NCI-H187 treated with DMSO at 0.1 percent for 48 hours (cell line): ENCODE results near the gene EMC1.
"Not testable (repeated sequence)": the region's sequence is repeated elsewhere in the genome, so short reads cannot be mapped to it uniquely, and the experiment has no call there.

Experiments
- DNase-seq: peaks from one replicate; lab custom pipeline; 2025; lab: John Stamatoyannopoulos, UW

Gene EMC1

DNA sequence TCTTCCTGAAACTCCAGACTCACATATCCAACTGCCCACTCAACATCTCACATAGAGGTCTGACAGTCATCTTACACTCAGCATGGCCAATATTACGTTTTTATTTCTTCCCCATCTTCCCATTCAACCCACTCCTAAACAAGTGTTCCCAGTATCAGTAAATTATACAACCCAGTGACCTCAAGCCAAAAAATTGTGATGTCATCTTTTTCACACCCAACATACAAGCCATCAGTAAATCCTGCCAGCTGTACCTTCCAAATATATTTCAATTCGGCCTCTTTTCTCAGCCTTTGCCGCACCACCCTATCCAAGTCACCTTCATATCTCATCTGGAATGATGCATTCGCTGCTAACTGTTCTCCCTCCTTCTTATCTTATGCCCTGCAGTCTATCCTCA is 60.9 kb downstream of the EMC1 start:
- no peak for DNase-seq

DNA sequence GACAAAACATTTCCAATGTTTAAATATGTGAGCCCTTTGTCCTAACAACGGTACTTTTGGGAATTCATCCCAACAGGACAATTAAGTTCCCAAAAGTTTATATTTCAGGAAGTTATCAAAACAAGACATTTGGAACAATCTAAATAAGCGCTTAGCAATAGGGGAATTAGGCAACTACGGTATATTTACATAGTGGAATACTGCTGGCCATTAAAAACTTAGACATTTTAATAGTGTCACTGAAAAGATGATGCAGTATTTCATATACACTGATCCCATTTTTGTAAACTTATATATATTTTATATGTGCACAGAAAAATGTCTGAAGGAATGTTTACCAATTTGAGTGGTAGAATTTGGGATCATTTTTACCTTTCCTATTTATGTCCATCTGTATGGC is 62.1 kb downstream of the EMC1 start:
- DNase-seq: no peak

DNA sequence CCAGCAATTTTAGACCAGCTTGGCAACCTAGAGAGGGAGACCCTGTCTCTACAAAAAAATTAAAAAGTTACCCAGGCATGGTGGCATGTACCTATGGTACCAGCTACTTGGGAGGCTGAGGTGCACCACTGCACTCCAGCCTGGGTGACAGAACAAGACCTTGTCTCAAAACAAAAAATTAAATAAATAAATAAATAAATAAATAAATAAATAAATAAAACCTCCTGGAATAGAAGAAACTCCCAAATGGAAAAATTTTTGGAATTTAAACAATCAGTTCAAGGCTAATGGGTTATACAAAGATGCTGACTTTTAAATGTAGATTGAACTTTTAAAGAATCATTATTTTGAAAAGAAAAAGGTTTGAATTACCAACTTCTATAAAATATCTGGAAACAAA is 63.5 kb downstream of the EMC1 start:
- DNase-seq: no peak

DNA sequence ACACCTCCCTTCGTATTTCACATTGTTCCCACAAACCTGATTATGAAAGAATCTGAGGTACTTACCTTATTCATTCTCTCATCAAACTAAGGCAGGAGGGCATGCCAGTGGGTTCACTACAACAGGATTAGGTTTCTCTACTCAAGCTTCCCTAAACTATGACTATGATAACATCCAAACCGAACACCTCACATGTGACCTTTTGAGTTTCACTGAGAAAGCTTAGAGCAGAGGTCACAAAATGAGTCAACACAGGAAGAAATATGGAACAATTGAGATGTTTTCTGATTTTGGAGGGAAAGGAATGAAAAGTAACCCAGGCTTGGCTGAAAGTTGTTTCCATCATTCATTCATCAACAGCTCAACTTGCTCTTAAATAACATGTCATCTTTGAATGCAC is 65.3 kb downstream of the EMC1 start:
- DNase-seq: no peak

DNA sequence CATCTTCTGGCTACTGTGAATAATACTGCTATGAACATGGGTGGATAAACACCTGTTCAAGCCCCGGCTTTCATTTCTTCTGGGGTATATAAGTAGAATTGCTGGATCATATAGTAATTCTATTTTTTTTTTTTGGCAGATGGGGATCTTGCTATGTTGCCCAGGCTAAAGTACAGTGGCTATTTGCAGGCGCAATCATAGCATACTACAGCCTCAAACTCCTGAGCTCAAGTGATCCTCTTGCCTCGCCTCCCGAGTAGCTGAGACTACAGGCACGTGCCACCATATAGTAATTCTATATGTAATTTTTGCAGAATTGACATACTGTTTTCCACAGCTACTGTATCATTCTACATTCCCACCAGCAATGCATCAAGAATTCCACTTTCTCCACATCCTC is 69.1 kb downstream of the EMC1 start:
- DNase-seq: no peak

DNA sequence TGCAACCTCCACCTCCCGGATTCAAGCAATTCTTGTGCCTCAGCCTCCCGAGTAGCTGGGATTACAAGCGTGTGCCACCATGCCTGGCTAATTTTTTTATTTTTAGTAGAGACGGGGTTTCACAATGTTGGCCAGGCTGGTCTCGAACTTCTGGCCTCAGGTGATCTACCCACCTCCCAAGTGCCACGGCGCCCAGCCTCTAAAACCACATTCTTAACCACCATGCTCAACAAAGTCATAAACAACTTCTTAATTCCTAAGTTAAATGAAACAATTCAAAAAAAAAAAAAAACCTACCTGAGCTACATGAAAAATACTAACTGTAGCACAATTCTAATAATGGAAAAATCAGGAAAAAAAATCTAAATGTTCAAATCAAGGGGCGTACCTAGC is 71.1 kb downstream of the EMC1 start:
- not testable (repeated sequence) for DNase-seq

DNA sequence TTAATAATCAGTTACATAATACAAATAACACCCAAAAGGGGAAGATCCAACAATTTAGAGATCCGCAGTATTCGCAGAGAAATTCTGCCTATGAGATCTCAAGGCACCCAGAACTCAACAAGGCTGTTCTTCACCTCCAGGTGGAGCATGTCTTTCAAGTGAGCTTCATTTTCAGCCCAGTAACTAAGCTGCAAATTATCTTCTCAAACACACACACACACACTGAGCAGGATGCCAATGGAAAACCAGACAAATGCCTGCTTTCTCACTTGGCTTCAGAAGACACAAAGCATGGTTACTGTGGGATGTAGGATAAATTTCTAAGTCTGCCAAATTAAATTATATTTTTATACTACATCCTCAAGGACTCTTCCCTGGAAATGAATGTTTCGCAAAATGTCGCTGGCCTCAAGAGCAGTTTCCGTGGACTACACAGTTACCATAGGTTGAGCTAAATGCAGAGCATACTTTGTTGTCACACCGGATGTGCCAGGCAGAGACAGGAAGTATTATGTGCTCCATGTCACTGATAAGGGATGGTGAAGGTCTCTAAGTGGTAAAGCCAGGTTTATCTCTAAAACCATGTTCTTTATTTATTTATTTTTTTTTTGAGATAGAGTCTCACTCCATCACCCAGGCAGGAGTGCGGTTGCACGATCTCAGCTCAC is 71.6 kb downstream of the EMC1 start:
- no peak for DNase-seq

DNA sequence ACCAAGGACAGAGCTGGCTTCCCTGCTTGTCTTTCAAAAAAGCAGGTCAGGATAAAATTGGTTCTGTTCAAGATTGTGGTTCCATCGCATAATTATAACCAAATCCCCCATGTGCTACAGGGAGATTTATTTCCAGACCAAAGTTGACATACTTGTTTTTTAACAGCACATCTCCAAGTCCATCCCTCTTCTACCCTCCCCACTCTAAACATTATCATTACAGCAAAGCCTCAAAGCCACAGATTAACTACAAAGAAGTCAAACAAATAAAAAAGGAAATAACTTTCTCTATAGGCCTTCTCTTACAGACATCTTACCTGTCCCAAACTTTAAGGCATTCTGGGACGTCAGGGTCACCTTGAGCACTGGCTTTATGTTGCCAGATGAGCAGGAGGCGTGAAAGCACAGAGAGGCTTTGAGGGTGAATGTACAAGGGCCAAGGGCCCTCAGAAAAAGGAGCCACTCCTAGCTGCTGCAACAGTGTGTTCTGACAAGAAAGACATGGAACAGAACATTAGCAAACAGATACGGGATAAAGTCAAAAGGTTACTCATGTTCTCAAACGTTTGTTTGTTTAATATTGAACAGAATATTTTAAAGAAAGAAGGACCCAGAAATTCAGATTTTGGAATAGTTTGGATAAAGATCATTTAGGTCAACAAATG is 72.5 kb downstream of the EMC1 start:
- no peak for DNase-seq

DNA sequence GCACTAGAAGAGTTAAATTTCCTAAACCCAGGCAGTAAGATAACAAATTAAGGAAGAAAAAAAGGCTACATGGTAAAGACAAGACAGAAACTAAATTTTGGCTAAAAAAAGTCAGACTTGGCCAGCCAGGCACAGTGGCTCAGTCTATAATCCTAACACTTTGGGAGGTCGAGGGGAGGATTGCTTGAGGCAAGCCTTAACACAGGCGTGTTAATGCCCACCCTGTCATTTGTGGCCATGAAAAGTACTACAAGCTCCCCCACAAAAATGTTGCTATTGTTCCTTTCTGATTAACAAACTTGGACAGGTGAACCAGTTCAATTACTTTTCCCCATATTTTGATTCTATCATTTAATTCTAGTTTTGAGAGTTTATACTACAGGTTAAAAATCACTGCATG is 73.5 kb downstream of the EMC1 start:
- no peak for DNase-seq

DNA sequence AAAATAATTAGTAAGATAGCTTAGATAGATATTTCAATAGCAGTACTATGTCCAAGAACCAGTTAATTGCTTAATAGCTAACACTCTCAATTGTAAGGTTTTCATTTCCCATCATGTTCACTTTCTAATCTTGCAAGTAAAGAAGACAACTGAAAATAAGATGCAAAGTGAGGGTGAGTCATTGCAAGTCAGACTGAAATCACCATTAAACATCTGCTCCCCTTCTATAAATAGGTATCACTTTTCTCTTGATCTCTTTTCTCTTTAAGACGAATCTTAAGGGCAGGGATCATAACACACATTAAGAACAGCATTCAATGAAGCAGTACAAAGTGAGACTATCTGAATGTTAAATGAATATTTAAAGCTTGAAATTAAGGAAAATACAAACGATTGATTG is 81.7 kb downstream of the EMC1 start:
- DNase-seq: no peak

DNA sequence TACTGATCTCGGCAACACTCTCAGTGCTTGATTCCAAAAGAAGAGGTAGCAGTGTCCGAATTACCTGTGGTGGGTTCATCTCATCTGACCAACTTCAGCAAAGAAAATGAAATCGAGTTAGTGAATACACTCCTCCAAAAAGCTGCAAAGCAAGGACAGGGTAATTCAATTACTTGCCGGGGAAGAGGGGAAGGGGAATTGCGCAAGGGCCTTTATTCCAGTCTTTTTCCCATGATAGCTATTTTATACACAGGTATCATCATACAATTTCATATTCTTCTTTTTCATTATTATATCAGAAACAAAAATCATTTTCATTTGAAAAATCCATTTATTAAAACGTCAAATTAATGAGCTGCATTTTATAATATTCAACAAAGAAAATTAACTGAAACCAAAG is 84.2 kb downstream of the EMC1 start:
- no peak for DNase-seq

DNA sequence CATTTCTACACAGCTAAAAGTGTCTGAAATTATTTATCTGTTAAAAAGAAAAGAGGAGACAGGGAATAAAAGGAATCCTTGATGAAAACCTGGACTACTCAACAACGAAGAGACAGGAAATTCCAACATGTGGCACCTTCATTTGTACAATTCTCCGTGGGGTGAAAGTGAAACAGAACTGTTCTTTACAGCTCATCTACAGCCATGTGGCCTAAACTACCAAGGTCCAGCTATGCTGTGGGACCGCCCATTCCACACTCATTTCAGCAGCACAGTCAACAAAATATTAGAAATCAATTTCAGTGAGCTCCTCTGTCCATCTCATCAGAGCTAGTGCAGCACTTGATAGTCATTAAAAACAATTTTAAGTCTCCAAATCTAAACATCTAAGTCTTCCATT is 85.3 kb downstream of the EMC1 start:
- no peak for DNase-seq
